ENCODE data around the gene ANKDD1A.

Gene ANKDD1A

GRCh38 chr15:64934023-64934422 lies 22.3 kb downstream of the ANKDD1A start:
- no peak for TF ChIP-seq YY1 (IDR thresholded peaks at IDR 0.05; ENCODE audit: insufficient read depth, insufficient read length)
- no peak for TF ChIP-seq SUZ12 (IDR thresholded peaks at IDR 0.05; ENCODE audit: extremely low read depth, insufficient read depth, insufficient read length)
- TF ChIP-seq ZNF274 (IDR thresholded peaks at IDR 0.05; ENCODE audit: low read depth, low read length) = no peak
- Histone ChIP-seq H3K4me1 (ENCODE audit: insufficient read depth, insufficient read length) (peaks cover 10% of the 10 kb centered on the region), H3K27me3 (ENCODE audit: insufficient read depth, insufficient read length) (no peaks in the 10 kb centered on the region), H3K9me3 (ENCODE audit: insufficient read depth, low read length) (no peaks in the 10 kb centered on the region), H3K36me3 (ENCODE audit: insufficient read depth, insufficient read length, low read length) (no peaks in the 10 kb centered on the region), H3K4me3 (ENCODE audit: insufficient read length, low read depth) (no peak overlapping the region), H3K9ac (ENCODE audit: insufficient read length, low read depth) (no peak overlapping the region)
- no peak for DNase-seq (ENCODE audit: low read depth, low spot score)

GRCh38 chr15:64938192-64938591 lies 26.5 kb downstream of the ANKDD1A start:
- H3K9ac ChIP-seq (ENCODE audit: insufficient read length, low read depth) = no peak overlapping the region
- H3K27me3 ChIP-seq (ENCODE audit: insufficient read depth, insufficient read length) = no peaks in the 10 kb centered on the region
- no peak overlapping the region for H3K4me3 ChIP-seq (ENCODE audit: insufficient read length, low read depth)
- H3K9me3 ChIP-seq (ENCODE audit: insufficient read depth, low read length) = no peaks in the 10 kb centered on the region
- no peak for DNase-seq (ENCODE audit: low read depth, low spot score)
- no peak for TF ChIP-seq SUZ12 (IDR thresholded peaks at IDR 0.05; ENCODE audit: extremely low read depth, insufficient read depth, insufficient read length)
- TF ChIP-seq ZNF274 (IDR thresholded peaks at IDR 0.05; ENCODE audit: low read depth, low read length) = no peak
- no peak for TF ChIP-seq YY1 (IDR thresholded peaks at IDR 0.05; ENCODE audit: insufficient read depth, insufficient read length)
- no peaks in the 10 kb centered on the region for H3K36me3 ChIP-seq (ENCODE audit: insufficient read depth, insufficient read length, low read length)
- H3K4me1 ChIP-seq (ENCODE audit: insufficient read depth, insufficient read length) = peaks cover 2% of the 10 kb centered on the region

- no peak for DNase-seq (ENCODE audit: low read depth, low spot score)
- TF ChIP-seq ZNF274 (IDR thresholded peaks at IDR 0.05; ENCODE audit: low read depth, low read length) (no peak), YY1 (IDR thresholded peaks at IDR 0.05; ENCODE audit: insufficient read depth, insufficient read length) (no peak), SUZ12 (IDR thresholded peaks at IDR 0.05; ENCODE audit: extremely low read depth, insufficient read depth, insufficient read length) (no peak)
Measured at GRCh38 chr15:64942356-64942755, 30.7 kb downstream of the ANKDD1A start.

GRCh38 chr15:64943512-64944225 lies 32.0 kb downstream of the ANKDD1A start:
- Histone ChIP-seq H3K4me1 (ENCODE audit: insufficient read depth, insufficient read length) (peaks cover 2% of the 10 kb centered on the region), H3K4me3 (ENCODE audit: insufficient read length, low read depth) (no peak overlapping the region), H3K27me3 (ENCODE audit: insufficient read depth, insufficient read length) (no peaks in the 10 kb centered on the region), H3K36me3 (ENCODE audit: insufficient read depth, insufficient read length, low read length) (no peaks in the 10 kb centered on the region), H3K9ac (ENCODE audit: insufficient read length, low read depth) (no peak overlapping the region), H3K9me3 (ENCODE audit: insufficient read depth, low read length) (no peaks in the 10 kb centered on the region)
- no peak for DNase-seq (ENCODE audit: low read depth, low spot score)
- no peak for TF ChIP-seq ZNF274 (IDR thresholded peaks at IDR 0.05; ENCODE audit: low read depth, low read length)
- no peak for TF ChIP-seq SUZ12 (IDR thresholded peaks at IDR 0.05; ENCODE audit: extremely low read depth, insufficient read depth, insufficient read length)
- TF ChIP-seq YY1 (IDR thresholded peaks at IDR 0.05; ENCODE audit: insufficient read depth, insufficient read length) = no peak

More at GRCh38 chr15:64942356-64942755, 30.7 kb downstream of the ANKDD1A start:
- Histone ChIP-seq H3K4me1 (ENCODE audit: insufficient read depth, insufficient read length) (peaks cover 2% of the 10 kb centered on the region), H3K9me3 (ENCODE audit: insufficient read depth, low read length) (no peaks in the 10 kb centered on the region), H3K27me3 (ENCODE audit: insufficient read depth, insufficient read length) (no peaks in the 10 kb centered on the region), H3K9ac (ENCODE audit: insufficient read length, low read depth) (no peak overlapping the region), H3K36me3 (ENCODE audit: insufficient read depth, insufficient read length, low read length) (no peaks in the 10 kb centered on the region), H3K4me3 (ENCODE audit: insufficient read length, low read depth) (no peak overlapping the region)

- Histone ChIP-seq H3K4me3 (ENCODE audit: insufficient read length, low read depth) (no peak overlapping the region), H3K9ac (ENCODE audit: insufficient read length, low read depth) (no peak overlapping the region), H3K4me1 (ENCODE audit: insufficient read depth, insufficient read length) (peaks cover 6% of the 10 kb centered on the region), H3K9me3 (ENCODE audit: insufficient read depth, low read length) (no peaks in the 10 kb centered on the region), H3K36me3 (ENCODE audit: insufficient read depth, insufficient read length, low read length) (peaks cover 2% of the 10 kb centered on the region), H3K27me3 (ENCODE audit: insufficient read depth, insufficient read length) (no peaks in the 10 kb centered on the region)
- no peak for DNase-seq (ENCODE audit: low read depth, low spot score)
- TF ChIP-seq ZNF274 (IDR thresholded peaks at IDR 0.05; ENCODE audit: low read depth, low read length) (no peak), SUZ12 (IDR thresholded peaks at IDR 0.05; ENCODE audit: extremely low read depth, insufficient read depth, insufficient read length) (no peak), YY1 (IDR thresholded peaks at IDR 0.05; ENCODE audit: insufficient read depth, insufficient read length) (no peak)
Measured at GRCh38 chr15:64944961-64945360, 33.3 kb downstream of the ANKDD1A start.

- no peak overlapping the region for H3K9ac ChIP-seq (ENCODE audit: insufficient read length, low read depth)
- peaks cover 6% of the 10 kb centered on the region for H3K4me1 ChIP-seq (ENCODE audit: insufficient read depth, insufficient read length)
- no peak for DNase-seq (ENCODE audit: low read depth, low spot score)
- no peak overlapping the region for H3K4me3 ChIP-seq (ENCODE audit: insufficient read length, low read depth)
- TF ChIP-seq SUZ12 (IDR thresholded peaks at IDR 0.05; ENCODE audit: extremely low read depth, insufficient read depth, insufficient read length) = no peak
- no peak for TF ChIP-seq YY1 (IDR thresholded peaks at IDR 0.05; ENCODE audit: insufficient read depth, insufficient read length)
- no peak for TF ChIP-seq ZNF274 (IDR thresholded peaks at IDR 0.05; ENCODE audit: low read depth, low read length)
- H3K36me3 ChIP-seq (ENCODE audit: insufficient read depth, insufficient read length, low read length) = peaks cover 5% of the 10 kb centered on the region
- no peaks in the 10 kb centered on the region for H3K9me3 ChIP-seq (ENCODE audit: insufficient read depth, low read length)
- H3K27me3 ChIP-seq (ENCODE audit: insufficient read depth, insufficient read length) = no peaks in the 10 kb centered on the region
Measured at GRCh38 chr15:64947211-64947610, 35.5 kb downstream of the ANKDD1A start.

GRCh38 chr15:64948916-64949315 lies 37.2 kb downstream of the ANKDD1A start:
- H3K4me1 ChIP-seq (ENCODE audit: insufficient read depth, insufficient read length) = peaks cover 4% of the 10 kb centered on the region
- H3K9ac ChIP-seq (ENCODE audit: insufficient read length, low read depth) = no peak overlapping the region
- H3K36me3 ChIP-seq (ENCODE audit: insufficient read depth, insufficient read length, low read length) = peaks cover 5% of the 10 kb centered on the region
- DNase-seq (ENCODE audit: low read depth, low spot score) = no peak
- no peaks in the 10 kb centered on the region for H3K9me3 ChIP-seq (ENCODE audit: insufficient read depth, low read length)
- H3K4me3 ChIP-seq (ENCODE audit: insufficient read length, low read depth) = no peak overlapping the region
- TF ChIP-seq ZNF274 (IDR thresholded peaks at IDR 0.05; ENCODE audit: low read depth, low read length) = no peak
- no peak for TF ChIP-seq SUZ12 (IDR thresholded peaks at IDR 0.05; ENCODE audit: extremely low read depth, insufficient read depth, insufficient read length)
- no peak for TF ChIP-seq YY1 (IDR thresholded peaks at IDR 0.05; ENCODE audit: insufficient read depth, insufficient read length)
- H3K27me3 ChIP-seq (ENCODE audit: insufficient read depth, insufficient read length) = no peaks in the 10 kb centered on the region

Data from NT2/D1 (cell line).